ENCODE data around the gene C17orf107.

DNA sequence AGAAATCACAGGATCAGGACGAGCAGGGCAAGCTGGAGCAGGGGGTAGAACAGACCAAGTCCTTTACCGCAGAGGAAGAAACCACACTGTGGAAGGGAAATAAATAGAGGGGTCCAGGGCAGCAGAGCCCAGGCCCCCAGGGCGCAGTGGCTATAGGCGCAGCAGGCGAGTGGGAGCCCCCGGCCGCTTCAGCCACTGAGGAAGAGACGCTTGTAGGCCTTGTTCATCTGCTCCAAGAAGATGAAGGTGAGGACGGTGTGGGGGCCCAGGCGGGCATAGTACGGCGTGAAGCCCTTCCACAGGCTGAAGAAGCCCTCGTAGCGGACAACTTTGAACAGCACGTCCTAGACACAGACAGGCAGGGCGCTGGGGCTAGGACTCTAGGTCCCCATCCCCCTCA, 38.2 kb downstream of the C17orf107 start:
- TF ChIP-seq CTCF (IDR thresholded peaks at IDR 0.05), result no peak
- TF ChIP-seq POLR2AphosphoS5 (IDR thresholded peaks at IDR 0.05), result no peak
- TF ChIP-seq POLR2A (IDR thresholded peaks at IDR 0.05), result no peak
